ENCODE results near the gene C5orf47.
A peak's percentile ranks its signal among the peaks of the same experiment; 100 is the strongest.

Gene C5orf47

GRCh38 chr5:173968154-173968797 lies 20.7 kb upstream of the C5orf47 start:
- no peak for DNase-seq
- in situ Hi-C loops (cut with MboI; ENCODE audit: low pct_unique_long_range_greater_than_20kb, low sequenced_read_pairs), result loop anchor here (25.0 kb wide), 1 partner anchor 331 kb away; no protein-coding TSS in a partner anchor

- DNase-seq, result no peak
- in situ Hi-C loops (cut with MboI; ENCODE audit: low pct_unique_long_range_greater_than_20kb, low sequenced_read_pairs), result loop anchor here (25.0 kb wide), 1 partner anchor 332 kb away; no protein-coding TSS in a partner anchor
Measured at GRCh38 chr5:173969167-173970049, 19.6 kb upstream of the C5orf47 start.

- in situ Hi-C loops (cut with MboI; ENCODE audit: low pct_unique_long_range_greater_than_20kb, low sequenced_read_pairs), result loop anchor here (25.0 kb wide), 1 partner anchor 334 kb away; no protein-coding TSS in a partner anchor
- DNase-seq, result no peak
Measured at GRCh38 chr5:173970878-173971650, 17.9 kb upstream of the C5orf47 start.

- in situ Hi-C loops (cut with MboI; ENCODE audit: low pct_unique_long_range_greater_than_20kb, low sequenced_read_pairs), result loop anchor here (25.0 kb wide), 1 partner anchor 335 kb away; no protein-coding TSS in a partner anchor
- no peak for DNase-seq
Measured at GRCh38 chr5:173971681-173972345, 17.2 kb upstream of the C5orf47 start.

- in situ Hi-C loops (cut with MboI; ENCODE audit: low pct_unique_long_range_greater_than_20kb, low sequenced_read_pairs), result loop anchor here (25.0 kb wide), 1 partner anchor 335 kb away; no protein-coding TSS in a partner anchor
- no peak for DNase-seq
Measured at GRCh38 chr5:173972607-173972924, 16.4 kb upstream of the C5orf47 start.

- DNase-seq, result peak; percentile 90
- in situ Hi-C loops (cut with MboI; ENCODE audit: low pct_unique_long_range_greater_than_20kb, low sequenced_read_pairs), result loop anchor here (25.0 kb wide), 1 partner anchor 336 kb away; no protein-coding TSS in a partner anchor
Measured at GRCh38 chr5:173972925-173973615, 15.9 kb upstream of the C5orf47 start.

GRCh38 chr5:173973616-173973969 lies 15.4 kb upstream of the C5orf47 start:
- in situ Hi-C loops (cut with MboI; ENCODE audit: low pct_unique_long_range_greater_than_20kb, low sequenced_read_pairs), result loop anchor here (25.0 kb wide), 1 partner anchor 336 kb away; no protein-coding TSS in a partner anchor
- DNase-seq, result no peak

- in situ Hi-C loops (cut with MboI; ENCODE audit: low pct_unique_long_range_greater_than_20kb, low sequenced_read_pairs), result loop anchor here (25.0 kb wide), 1 partner anchor 337 kb away; no protein-coding TSS in a partner anchor
- DNase-seq, result no peak
Measured at GRCh38 chr5:173974688-173975239, 14.2 kb upstream of the C5orf47 start.

GRCh38 chr5:173981185-173981761 lies 7.7 kb upstream of the C5orf47 start:
- no peak for DNase-seq
- in situ Hi-C loops (cut with MboI; ENCODE audit: low pct_unique_long_range_greater_than_20kb, low sequenced_read_pairs), result no loop called here

- no peak for DNase-seq
- in situ Hi-C loops (cut with MboI; ENCODE audit: low pct_unique_long_range_greater_than_20kb, low sequenced_read_pairs), result no loop called here
Measured at GRCh38 chr5:173984218-173984617, 4.8 kb upstream of the C5orf47 start.

- in situ Hi-C loops (cut with MboI; ENCODE audit: low pct_unique_long_range_greater_than_20kb, low sequenced_read_pairs), result no loop called here
- no peak for DNase-seq
Measured at GRCh38 chr5:173989432-173990082, 587 bp downstream of the C5orf47 start.

GRCh38 chr5:173997331-173997730 lies 8.4 kb downstream of the C5orf47 start:
- DNase-seq, result no peak
- in situ Hi-C loops (cut with MboI; ENCODE audit: low pct_unique_long_range_greater_than_20kb, low sequenced_read_pairs), result no loop called here

- DNase-seq, result no peak
- in situ Hi-C loops (cut with MboI; ENCODE audit: low pct_unique_long_range_greater_than_20kb, low sequenced_read_pairs), result no loop called here
Measured at GRCh38 chr5:173998531-173998930, 9.6 kb downstream of the C5orf47 start.

- in situ Hi-C loops (cut with MboI; ENCODE audit: low pct_unique_long_range_greater_than_20kb, low sequenced_read_pairs), result no loop called here
- DNase-seq, result no peak
Measured at GRCh38 chr5:174000076-174000475, 11.1 kb downstream of the C5orf47 start.

GRCh38 chr5:174003795-174004194 lies 14.8 kb downstream of the C5orf47 start:
- no peak for DNase-seq
- in situ Hi-C loops (cut with MboI; ENCODE audit: low pct_unique_long_range_greater_than_20kb, low sequenced_read_pairs), result no loop called here

GRCh38 chr5:174008922-174009321 lies 20.0 kb downstream of the C5orf47 start:
- no peak for DNase-seq
- in situ Hi-C loops (cut with MboI; ENCODE audit: low pct_unique_long_range_greater_than_20kb, low sequenced_read_pairs), result no loop called here

- no peak for DNase-seq
- in situ Hi-C loops (cut with MboI; ENCODE audit: low pct_unique_long_range_greater_than_20kb, low sequenced_read_pairs), result no loop called here
Measured at GRCh38 chr5:174010365-174010764, 21.4 kb downstream of the C5orf47 start.

All from KBM-7 (cell line).